HCT116 (cell line): Measurements from ENCODE around the gene CATSPERZ. TPM values are rescaled to one million over a fixed set of nuclear protein-coding genes. Genes with fewer than 3 reads are reported as not detected.

Experiments
- ATAC-seq: fragments of 200-7000 bp; cut with Tn5 transposase; 2 replicates; pipeline ENCODE4 v1.9.1; 2020; ENCODE audit warnings: mild to moderate bottlenecking, moderate library complexity
- BruUV-seq: library from RNA; stranded (reverse); fragments of 400-500 nt; replicated peaks from 2 replicates; lab custom pipeline; 2021; lab: Mats Ljungman, UMichigan
- CTCF ChIA-PET: fragments of 300-600 bp; sonication (Branson Sonifier 250); formaldehyde crosslinking; loops from one replicate; lab custom pipeline; 2021; ENCODE audit warnings: antibody characterized with exemption; lab: Charles Lee
- POLR2A ChIA-PET: fragments of 300-600, 350-600 bp; sonication (Branson Sonifier 250); formaldehyde crosslinking; loops from one replicate; lab custom pipeline; 2021; ENCODE audit warnings: antibody characterized with exemption; lab: Charles Lee
- RAD21 ChIA-PET, 2 experiments: fragments of 300-600 bp; sonication (Branson Sonifier 250); formaldehyde crosslinking; loops; one replicate each; lab custom pipeline; 2023; ENCODE audit warnings: low total read pairs in 2 of 2; ENCODE audit not compliant: uncharacterized antibody in 2 of 2, unreplicated experiment in 2 of 2, low non-redundant PET in 1 of 2; lab: Charles Lee
- DNase-seq: peaks from one replicate; pipeline ENCODE4 v3.0.0-alpha.2; 2010; ENCODE audit warnings: low read depth, low spot score
- H2AFZ ChIP-seq: fragments of 200-600 bp; shearing (Covaris generic), sonication (generic); 2 replicates; pipeline ENCODE4 v1.6.1; 2017; ENCODE audit warnings: low read depth, mixed run types, mixed read lengths, antibody characterized with exemption, low read length; ENCODE audit not compliant: poor library complexity, severe bottlenecking
- H3K27ac ChIP-seq: 2 replicates; pipeline ENCODE4 v1.5.1; 2012; ENCODE audit warnings: low read depth, low read length
- H3K27me3 ChIP-seq: fragments of 200-600 bp; sonication (generic); 2 replicates; pipeline ENCODE4 v1.6.1; 2016; ENCODE audit warnings: mixed run types, low read length, mixed read lengths; ENCODE audit not compliant: insufficient read depth
- H3K36me3 ChIP-seq, 2 experiments: fragments of 200-500 bp in 1 of 2; fragments of 200-600 bp in 1 of 2; sonication (Bioruptor generic) in 1 of 2; sonication (generic) in 1 of 2; 2 replicates each; pipeline versions ENCODE4 v1.5.1 to v1.6.1; 2014 to 2016; ENCODE audit warnings: low read length in 2 of 2, inconsistent platforms in 1 of 2, mixed read lengths in 1 of 2, mixed run types in 1 of 2; ENCODE audit not compliant: insufficient read depth in 2 of 2, control insufficient read depth in 1 of 2
- H3K4me1 ChIP-seq, 2 experiments: fragments of 200-600 bp in 1 of 2; sonication (generic) in 1 of 2; 2 replicates each; pipeline versions ENCODE4 v1.5.1 to v1.6.1; 2012 to 2017; ENCODE audit warnings: low read length in 2 of 2, inconsistent platforms in 1 of 2, mild to moderate bottlenecking in 1 of 2, mixed read lengths in 1 of 2, mixed run types in 1 of 2, moderate library complexity in 1 of 2; ENCODE audit not compliant: insufficient read depth in 2 of 2, control insufficient read depth in 1 of 2
- H3K4me2 ChIP-seq: fragments of 200-600 bp; sonication (generic); 2 replicates; pipeline ENCODE4 v1.6.1; 2017; ENCODE audit warnings: mixed run types, low read length, mixed read lengths
- H3K4me3 ChIP-seq, 2 experiments: fragments of 200-600 bp in 1 of 2; sonication (generic) in 1 of 2; replicated peaks in 1 of 2; 2 replicates each; pipeline ENCODE4 v1.5.1; 2011 to 2016; ENCODE audit warnings: low read length in 2 of 2, control low read depth in 1 of 2, low read depth in 1 of 2, mild to moderate bottlenecking in 1 of 2, mixed read lengths in 1 of 2, mixed run types in 1 of 2
- H3K79me2 ChIP-seq: fragments of 200-600 bp; sonication (generic); 2 replicates; pipeline ENCODE4 v1.6.1; 2017; ENCODE audit warnings: mild to moderate bottlenecking, mixed run types, low read length, moderate library complexity, mixed read lengths; ENCODE audit not compliant: insufficient read depth
- H3K9ac ChIP-seq: fragments of 200-600 bp; sonication (generic); 2 replicates; pipeline ENCODE4 v1.6.1; 2016; ENCODE audit warnings: low read length, mixed read lengths
- H3K9me2 ChIP-seq: fragments of 200-600 bp; sonication (generic), shearing (Covaris generic); 2 replicates; pipeline ENCODE4 v1.6.1; 2017; ENCODE audit warnings: mixed run types, mild to moderate bottlenecking, moderate library complexity; ENCODE audit not compliant: insufficient read depth
- H3K9me3 ChIP-seq, 2 experiments: fragments of 200-500 bp in 1 of 2; fragments of 200-600 bp in 1 of 2; sonication (Bioruptor generic) in 1 of 2; sonication (generic) in 1 of 2; 2 replicates each; pipeline ENCODE4 v1.6.1; 2014 to 2017; ENCODE audit warnings: low read length in 2 of 2, mixed read lengths in 2 of 2, inconsistent platforms in 1 of 2, low read depth in 1 of 2, mild to moderate bottlenecking in 1 of 2, mixed run types in 1 of 2, moderate library complexity in 1 of 2; ENCODE audit not compliant: control insufficient read depth in 1 of 2, insufficient read depth in 1 of 2
- H4K20me1 ChIP-seq: fragments of 200-600 bp; sonication (generic), shearing (Covaris generic); 2 replicates; pipeline ENCODE4 v1.6.1; 2017; ENCODE audit warnings: mixed run types, mild to moderate bottlenecking, moderate library complexity; ENCODE audit not compliant: insufficient read depth
- ELF1 ChIP-seq: IDR thresholded peaks from 2 replicates; pipeline ENCODE4 v1.6.1; 2012; ENCODE audit warnings: low read depth, borderline replicate concordance
- EZH2 ChIP-seq: fragments of 200-600 bp; sonication (generic); IDR thresholded peaks from 2 replicates; pipeline ENCODE4 v1.6.1; 2017; ENCODE audit warnings: antibody characterized with exemption, mixed run types
- FOSL1 ChIP-seq: IDR thresholded peaks from 2 replicates; pipeline ENCODE4 v1.6.1; 2012; ENCODE audit warnings: low read depth
- JUND ChIP-seq: IDR thresholded peaks from 2 replicates; pipeline ENCODE4 v1.6.1; 2012
- POLR2A ChIP-seq: IDR thresholded peaks from 2 replicates; pipeline ENCODE4 v1.7.0; 2011; ENCODE audit warnings: borderline replicate concordance; ENCODE audit not compliant: insufficient read depth, insufficient read length; ENCODE audit errors: extremely low read depth
- SIN3A ChIP-seq: IDR thresholded peaks from 2 replicates; pipeline ENCODE4 v1.6.1; 2012; ENCODE audit warnings: low read depth
- SP1 ChIP-seq: IDR thresholded peaks from 2 replicates; pipeline ENCODE4 v1.6.1; 2012; ENCODE audit warnings: low read depth
- TCF7L2 ChIP-seq: IDR thresholded peaks from 2 replicates; pipeline ENCODE4 v1.7.0; 2011; ENCODE audit warnings: borderline replicate concordance, inconsistent platforms; ENCODE audit not compliant: insufficient read depth, insufficient read length; ENCODE audit errors: extremely low read depth
- intact Hi-C: fragments of 100-400 bp; cut with micrococcal nuclease; formaldehyde crosslinking; loops from 2 replicates; pipeline ENCODE4 v1.10.0; 2022
- total RNA-seq: library from RNA; stranded (reverse); gene quantifications from one replicate; pipeline ENCODE4 v1.2.1, GENCODE V29; 2021; ENCODE audit not compliant: unreplicated experiment
- TF ChIP-seq, protein P1 (sequence below): IDR thresholded peaks from 2 replicates; pipeline ENCODE4 v1.6.1; 2012
- TF ChIP-seq, protein P2 (sequence below): IDR thresholded peaks from 2 replicates; pipeline ENCODE4 v1.6.1; 2012
- TF ChIP-seq, protein P3 (sequence below): IDR thresholded peaks from 2 replicates; pipeline ENCODE4 v1.6.1; 2011; ENCODE audit warnings: mild to moderate bottlenecking, low read length, moderate library complexity; ENCODE audit not compliant: insufficient replicate concordance; ENCODE audit errors: extremely low read depth
- TF ChIP-seq, protein P4 (sequence below): IDR thresholded peaks from 2 replicates; pipeline ENCODE4 v1.6.1; 2012; ENCODE audit warnings: low read depth

The CATSPERZ gene
- total RNA-seq, 1 experiment from 2014 or later, result 1.7 TPM

DNA sequence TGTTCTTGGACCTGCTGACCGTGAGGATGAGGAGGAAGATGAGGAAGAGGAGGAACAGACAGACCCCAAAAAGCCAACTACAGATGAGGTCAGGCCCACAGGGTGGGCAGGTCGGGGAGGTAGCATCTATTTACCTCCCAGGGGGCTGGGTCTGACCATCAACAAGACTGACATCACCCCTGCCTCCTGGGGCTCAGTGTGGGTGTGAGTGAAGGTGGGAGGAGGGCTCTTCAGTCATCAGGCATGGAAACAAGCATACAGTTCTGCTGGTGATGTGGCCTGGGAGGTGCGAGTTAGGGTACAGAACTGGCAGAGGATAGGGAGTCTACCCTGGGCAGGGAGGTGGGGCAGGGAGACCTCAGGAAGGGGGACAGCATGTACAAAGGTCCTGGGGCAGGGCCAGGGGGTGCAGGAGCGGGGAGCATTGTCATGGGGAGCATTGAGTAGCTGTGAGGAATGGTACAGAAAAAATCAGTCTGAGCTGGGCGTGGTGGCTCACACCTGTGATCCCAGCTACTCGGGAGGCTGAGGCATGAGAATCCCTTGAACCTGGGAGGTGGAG lies 39.9 kb upstream of the CATSPERZ start:
- POLR2A ChIA-PET, result no interaction called here
- Histone ChIP-seq H3K27ac (no peak overlapping the region), H3K27me3 (no peaks in the 10 kb centered on the region), H3K4me3 (no peak overlapping the region), H3K9me3 (no peaks in the 10 kb centered on the region), H2AFZ (no peak overlapping the region), H3K4me2 (no peak overlapping the region), H3K36me3 (peaks cover 32 to 60% of the 10 kb centered on the region in 2 experiments; a peak in 3 of 4 replicates), H3K9ac (no peak overlapping the region), H3K9me2 (no peaks in the 10 kb centered on the region), H4K20me1 (no peaks in the 10 kb centered on the region), H3K79me2 (peaks cover 6% of the 10 kb centered on the region; the same call in 1 of the 2 replicates), H3K4me1 (peaks cover 4 to 11% of the 10 kb centered on the region in 2 experiments; a peak in 3 of 4 replicates)
- BruUV-seq, result no TSS peak
- DNase-seq, result no peak
- no peak for TF ChIP-seq SP1
- CTCF ChIA-PET, result no interaction called here
- no peak for ATAC-seq
- RAD21 ChIA-PET, result no interaction called here
- intact Hi-C loops, result no loop called here

DNA sequence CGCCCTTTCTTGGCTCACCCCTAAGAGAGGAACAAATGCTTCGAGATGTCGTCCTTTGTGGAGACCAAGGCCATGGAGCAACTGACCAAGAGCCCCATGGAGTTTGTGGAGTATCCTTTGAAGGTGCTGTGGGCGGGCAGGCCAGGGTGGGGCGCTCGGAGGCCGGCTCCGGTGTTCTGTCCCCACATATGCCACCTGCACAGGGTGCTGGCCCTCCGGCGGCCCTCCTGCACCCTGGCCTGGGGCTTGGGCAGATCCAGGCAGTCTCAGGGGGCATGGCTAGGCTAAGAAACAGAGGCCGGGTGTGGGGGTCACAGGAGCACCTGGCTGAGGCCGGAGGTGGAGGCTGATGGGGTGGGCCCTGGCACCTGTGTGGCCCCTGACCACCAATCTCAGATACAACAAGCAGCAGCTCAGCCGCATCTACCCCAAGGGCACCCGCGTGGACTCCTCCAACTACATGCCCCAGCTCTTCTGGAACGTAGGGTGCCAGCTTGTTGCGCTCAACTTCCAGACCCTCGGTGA lies 38.5 kb upstream of the CATSPERZ start:
- no peak overlapping the region for H2AFZ ChIP-seq
- POLR2A ChIA-PET, result interaction anchor here (0.9 kb wide), 2 partner anchors 9 to 93 kb away, joined by 3 read pairs; no protein-coding TSS in a partner anchor
- intact Hi-C loops, result no loop called here
- H3K9me3 ChIP-seq, result no peaks in the 10 kb centered on the region
- DNase-seq (no peak), ATAC-seq (no peak)
- no peaks in the 10 kb centered on the region for H4K20me1 ChIP-seq
- no peak overlapping the region for H3K27ac ChIP-seq
- RAD21 ChIA-PET, result no interaction called here
- no peak overlapping the region for H3K4me2 ChIP-seq
- no peaks in the 10 kb centered on the region for H3K27me3 ChIP-seq
- H3K36me3 ChIP-seq, result peaks cover 24 to 55% of the 10 kb centered on the region in 2 experiments; a peak in 3 of 4 replicates
- peaks cover 2 to 3% of the 10 kb centered on the region in 2 experiments; a peak in 3 of 4 replicates for H3K4me1 ChIP-seq
- no peak overlapping the region for H3K4me3 ChIP-seq
- H3K79me2 ChIP-seq, result peaks cover 6% of the 10 kb centered on the region; the same call in 1 of the 2 replicates
- H3K9ac ChIP-seq, result no peak overlapping the region
- no TSS peak for BruUV-seq
- no peaks in the 10 kb centered on the region for H3K9me2 ChIP-seq
- CTCF ChIA-PET, result no interaction called here
- TF ChIP-seq JUND, result no peak
- TF ChIP-seq TCF7L2, result no peak
- TF ChIP-seq, protein P1, sequence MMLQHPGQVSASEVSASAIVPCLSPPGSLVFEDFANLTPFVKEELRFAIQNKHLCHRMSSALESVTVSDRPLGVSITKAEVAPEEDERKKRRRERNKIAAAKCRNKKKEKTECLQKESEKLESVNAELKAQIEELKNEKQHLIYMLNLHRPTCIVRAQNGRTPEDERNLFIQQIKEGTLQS, result no peak
- TF ChIP-seq SIN3A, result no peak
- TF ChIP-seq FOSL1, result no peak
- TF ChIP-seq POLR2A, result no peak
- TF ChIP-seq ELF1, result no peak
- TF ChIP-seq, protein P2, sequence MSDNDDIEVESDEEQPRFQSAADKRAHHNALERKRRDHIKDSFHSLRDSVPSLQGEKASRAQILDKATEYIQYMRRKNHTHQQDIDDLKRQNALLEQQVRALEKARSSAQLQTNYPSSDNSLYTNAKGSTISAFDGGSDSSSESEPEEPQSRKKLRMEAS, result no peak
- TF ChIP-seq, protein P3, sequence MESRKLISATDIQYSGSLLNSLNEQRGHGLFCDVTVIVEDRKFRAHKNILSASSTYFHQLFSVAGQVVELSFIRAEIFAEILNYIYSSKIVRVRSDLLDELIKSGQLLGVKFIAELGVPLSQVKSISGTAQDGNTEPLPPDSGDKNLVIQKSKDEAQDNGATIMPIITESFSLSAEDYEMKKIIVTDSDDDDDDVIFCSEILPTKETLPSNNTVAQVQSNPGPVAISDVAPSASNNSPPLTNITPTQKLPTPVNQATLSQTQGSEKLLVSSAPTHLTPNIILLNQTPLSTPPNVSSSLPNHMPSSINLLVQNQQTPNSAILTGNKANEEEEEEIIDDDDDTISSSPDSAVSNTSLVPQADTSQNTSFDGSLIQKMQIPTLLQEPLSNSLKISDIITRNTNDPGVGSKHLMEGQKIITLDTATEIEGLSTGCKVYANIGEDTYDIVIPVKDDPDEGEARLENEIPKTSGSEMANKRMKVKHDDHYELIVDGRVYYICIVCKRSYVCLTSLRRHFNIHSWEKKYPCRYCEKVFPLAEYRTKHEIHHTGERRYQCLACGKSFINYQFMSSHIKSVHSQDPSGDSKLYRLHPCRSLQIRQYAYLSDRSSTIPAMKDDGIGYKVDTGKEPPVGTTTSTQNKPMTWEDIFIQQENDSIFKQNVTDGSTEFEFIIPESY, result no peak
- no peak for TF ChIP-seq EZH2
- TF ChIP-seq, protein P4, sequence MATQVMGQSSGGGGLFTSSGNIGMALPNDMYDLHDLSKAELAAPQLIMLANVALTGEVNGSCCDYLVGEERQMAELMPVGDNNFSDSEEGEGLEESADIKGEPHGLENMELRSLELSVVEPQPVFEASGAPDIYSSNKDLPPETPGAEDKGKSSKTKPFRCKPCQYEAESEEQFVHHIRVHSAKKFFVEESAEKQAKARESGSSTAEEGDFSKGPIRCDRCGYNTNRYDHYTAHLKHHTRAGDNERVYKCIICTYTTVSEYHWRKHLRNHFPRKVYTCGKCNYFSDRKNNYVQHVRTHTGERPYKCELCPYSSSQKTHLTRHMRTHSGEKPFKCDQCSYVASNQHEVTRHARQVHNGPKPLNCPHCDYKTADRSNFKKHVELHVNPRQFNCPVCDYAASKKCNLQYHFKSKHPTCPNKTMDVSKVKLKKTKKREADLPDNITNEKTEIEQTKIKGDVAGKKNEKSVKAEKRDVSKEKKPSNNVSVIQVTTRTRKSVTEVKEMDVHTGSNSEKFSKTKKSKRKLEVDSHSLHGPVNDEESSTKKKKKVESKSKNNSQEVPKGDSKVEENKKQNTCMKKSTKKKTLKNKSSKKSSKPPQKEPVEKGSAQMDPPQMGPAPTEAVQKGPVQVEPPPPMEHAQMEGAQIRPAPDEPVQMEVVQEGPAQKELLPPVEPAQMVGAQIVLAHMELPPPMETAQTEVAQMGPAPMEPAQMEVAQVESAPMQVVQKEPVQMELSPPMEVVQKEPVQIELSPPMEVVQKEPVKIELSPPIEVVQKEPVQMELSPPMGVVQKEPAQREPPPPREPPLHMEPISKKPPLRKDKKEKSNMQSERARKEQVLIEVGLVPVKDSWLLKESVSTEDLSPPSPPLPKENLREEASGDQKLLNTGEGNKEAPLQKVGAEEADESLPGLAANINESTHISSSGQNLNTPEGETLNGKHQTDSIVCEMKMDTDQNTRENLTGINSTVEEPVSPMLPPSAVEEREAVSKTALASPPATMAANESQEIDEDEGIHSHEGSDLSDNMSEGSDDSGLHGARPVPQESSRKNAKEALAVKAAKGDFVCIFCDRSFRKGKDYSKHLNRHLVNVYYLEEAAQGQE, result no peak
